SK-N-SH treated with all-trans-retinoic acid at 6 μM for 48 hours (cell line): ENCODE data around the gene ZNF236.

Experiments used
- ARNTL ChIP-seq: fragments of 450-650 bp; formaldehyde crosslinking; IDR thresholded peaks from 2 replicates; pipeline ENCODE4 v1.5.0; 2020; ENCODE audit warnings: low read depth, mild to moderate bottlenecking, moderate library complexity, borderline replicate concordance
- ZNF70 ChIP-seq: fragments of 450-650 bp; formaldehyde crosslinking; IDR thresholded peaks from 2 replicates; pipeline ENCODE4 v1.5.0; 2020; ENCODE audit warnings: mild to moderate bottlenecking, moderate library complexity

DNA sequence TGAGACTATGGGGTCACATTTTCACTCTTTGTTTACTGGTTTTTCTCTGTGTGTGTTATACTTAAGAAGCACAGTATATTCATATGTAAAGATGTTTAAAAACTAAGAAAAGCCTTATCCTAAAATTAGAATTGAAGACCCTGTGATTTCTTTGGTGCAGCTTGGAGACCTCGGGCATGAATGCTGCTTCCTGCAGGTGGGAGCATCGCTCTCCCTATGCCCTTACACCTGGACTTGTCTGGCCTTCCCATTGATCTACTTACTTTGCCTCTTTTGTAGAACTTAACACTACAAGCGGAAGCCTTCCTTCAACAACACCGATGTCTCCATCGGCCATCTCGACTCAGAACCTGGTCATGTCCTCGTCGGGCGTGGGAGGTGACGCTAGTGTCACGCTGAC lies 114.5 kb downstream of the ZNF236 start:
- TF ChIP-seq ZNF70 (CRISPR knock-in tag): no peak
- TF ChIP-seq ARNTL (CRISPR knock-in tag): no peak
